Effector memory CD4-positive, alpha-beta T cell (primary cell): ENCODE results near the gene DNAJC25.

Experiments
- DNase-seq, 3 donors: peaks; one replicate each; pipeline ENCODE4 v3.0.0-alpha.2; 2020
- H3K27ac ChIP-seq: 2 replicates; pipeline ENCODE4 v1.7.0; 2013; ENCODE audit warnings: mild to moderate bottlenecking, low read length, moderate library complexity; ENCODE audit not compliant: insufficient read depth, poor library complexity, severe bottlenecking
- H3K27me3 ChIP-seq: replicated peaks from 2 replicates; pipeline ENCODE4 v1.7.0; 2013; ENCODE audit warnings: mild to moderate bottlenecking, low read length; ENCODE audit not compliant: insufficient read depth, control insufficient read depth, poor library complexity, severe bottlenecking
- H3K36me3 ChIP-seq: 2 replicates; pipeline ENCODE4 v1.7.0; 2013; ENCODE audit warnings: mild to moderate bottlenecking, low read length, moderate library complexity; ENCODE audit not compliant: control insufficient read depth, insufficient read depth
- H3K4me1 ChIP-seq: 2 replicates; pipeline ENCODE4 v1.7.0; 2013; ENCODE audit warnings: low read length, mild to moderate bottlenecking; ENCODE audit not compliant: control insufficient read depth, insufficient read depth, poor library complexity, severe bottlenecking
- H3K4me3 ChIP-seq: 2 replicates; pipeline ENCODE4 v1.7.0; 2013; ENCODE audit warnings: low read length, low read depth, mild to moderate bottlenecking; ENCODE audit not compliant: insufficient read depth, poor library complexity, severe bottlenecking
- H3K9me3 ChIP-seq: 2 replicates; pipeline ENCODE4 v1.7.0; 2013; ENCODE audit warnings: mild to moderate bottlenecking, low read length, moderate library complexity; ENCODE audit not compliant: control insufficient read depth
- total RNA-seq, 3 donors: gene quantifications; one replicate each; lab custom pipeline; 2026; lab: John Stamatoyannopoulos, UW

Gene DNAJC25
- 2.4 to 6.2 (median 3.7) reads per million in 3 donors for total RNA-seq

DNA sequence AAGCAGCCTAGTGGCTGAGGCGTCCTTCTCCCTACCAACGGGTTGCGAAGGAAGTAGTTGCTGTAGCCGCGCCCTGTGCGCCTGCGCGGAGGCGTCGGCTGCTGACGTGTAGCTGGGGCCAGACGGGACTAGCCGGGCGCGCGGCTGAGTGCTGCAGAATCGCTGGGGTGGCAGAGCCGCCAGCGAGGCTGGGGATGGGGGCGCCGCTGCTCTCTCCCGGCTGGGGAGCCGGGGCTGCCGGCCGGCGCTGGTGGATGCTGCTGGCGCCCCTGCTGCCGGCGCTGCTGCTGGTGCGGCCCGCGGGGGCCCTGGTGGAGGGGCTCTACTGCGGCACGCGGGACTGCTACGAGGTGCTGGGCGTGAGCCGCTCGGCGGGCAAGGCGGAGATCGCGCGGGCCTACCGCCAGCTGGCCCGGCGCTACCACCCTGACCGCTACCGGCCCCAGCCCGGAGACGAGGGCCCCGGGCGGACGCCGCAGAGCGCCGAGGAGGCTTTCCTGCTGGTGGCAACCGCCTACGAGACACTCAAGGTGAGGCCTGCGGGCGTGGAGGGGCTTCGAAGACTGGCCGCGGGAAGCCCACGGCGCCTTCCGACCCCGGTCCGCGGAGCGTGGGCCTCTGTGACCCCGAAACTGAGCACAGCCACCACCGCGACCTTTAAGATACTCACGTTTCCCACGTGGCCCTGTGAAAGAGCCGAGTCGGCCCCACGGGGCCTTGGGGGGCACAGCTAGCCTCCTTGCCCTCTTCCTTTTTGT lies at the start of gene DNAJC25:
DNAJC25 (plus strand) TSS at position 121 of the 758 bp plus-strand sequence; CDS start at position 195, 74 bp downstream.
- peak within 1 kb of the TSS; percentile 74 for H3K27ac ChIP-seq

DNA sequence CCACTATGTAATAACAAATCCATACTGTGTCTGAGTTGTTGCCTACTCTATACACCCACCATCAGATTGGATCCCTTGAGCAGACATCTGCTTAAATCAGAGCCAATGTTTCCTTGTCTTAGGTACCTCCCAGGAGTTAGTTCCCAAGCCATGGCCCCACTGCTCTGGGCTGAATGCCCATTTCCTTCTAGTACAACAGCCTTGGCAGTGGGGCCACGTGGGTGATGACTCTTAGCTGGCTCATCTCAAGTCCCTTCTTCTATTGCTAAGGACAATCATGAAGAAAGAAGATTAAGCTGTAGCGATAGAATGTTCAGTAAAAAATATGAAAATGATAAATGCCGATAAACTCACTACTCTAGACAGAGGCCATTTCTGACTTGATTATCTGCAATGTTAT lies 48.2 kb upstream of the DNAJC25 start:
- Histone ChIP-seq H3K4me3 (no peak overlapping the region), H3K4me1 (no peaks in the 10 kb centered on the region), H3K9me3 (no peaks in the 10 kb centered on the region), H3K27me3 (no peaks in the 10 kb centered on the region), H3K36me3 (no peaks in the 10 kb centered on the region), H3K27ac (no peak overlapping the region)
- no peak for DNase-seq

More for the DNA sequence above, at the start of gene DNAJC25:
- Histone ChIP-seq H3K36me3 (no peaks in the 10 kb centered on the region), H3K4me3 (peak within 1 kb of the TSS; percentile 89), H3K27me3 (no peaks in the 10 kb centered on the region), H3K4me1 (peaks cover 13% of the 10 kb centered on the region), H3K9me3 (no peaks in the 10 kb centered on the region)
- DNase-seq = peak; percentile 94 to 96 (median 95)

GRCh38 chr9:111586378-111586777 lies 44.8 kb upstream of the DNAJC25 start:
- H3K9me3 ChIP-seq = no peaks in the 10 kb centered on the region
- no peak overlapping the region for H3K4me3 ChIP-seq
- no peak for DNase-seq
- no peak overlapping the region for H3K27ac ChIP-seq
- no peaks in the 10 kb centered on the region for H3K36me3 ChIP-seq
- no peaks in the 10 kb centered on the region for H3K27me3 ChIP-seq
- H3K4me1 ChIP-seq = no peaks in the 10 kb centered on the region

GRCh38 chr9:111588846-111589245 lies 42.3 kb upstream of the DNAJC25 start:
- Histone ChIP-seq H3K4me1 (no peaks in the 10 kb centered on the region), H3K27ac (no peak overlapping the region), H3K4me3 (no peak overlapping the region), H3K9me3 (no peaks in the 10 kb centered on the region), H3K36me3 (no peaks in the 10 kb centered on the region), H3K27me3 (no peaks in the 10 kb centered on the region)
- DNase-seq = no peak

DNA sequence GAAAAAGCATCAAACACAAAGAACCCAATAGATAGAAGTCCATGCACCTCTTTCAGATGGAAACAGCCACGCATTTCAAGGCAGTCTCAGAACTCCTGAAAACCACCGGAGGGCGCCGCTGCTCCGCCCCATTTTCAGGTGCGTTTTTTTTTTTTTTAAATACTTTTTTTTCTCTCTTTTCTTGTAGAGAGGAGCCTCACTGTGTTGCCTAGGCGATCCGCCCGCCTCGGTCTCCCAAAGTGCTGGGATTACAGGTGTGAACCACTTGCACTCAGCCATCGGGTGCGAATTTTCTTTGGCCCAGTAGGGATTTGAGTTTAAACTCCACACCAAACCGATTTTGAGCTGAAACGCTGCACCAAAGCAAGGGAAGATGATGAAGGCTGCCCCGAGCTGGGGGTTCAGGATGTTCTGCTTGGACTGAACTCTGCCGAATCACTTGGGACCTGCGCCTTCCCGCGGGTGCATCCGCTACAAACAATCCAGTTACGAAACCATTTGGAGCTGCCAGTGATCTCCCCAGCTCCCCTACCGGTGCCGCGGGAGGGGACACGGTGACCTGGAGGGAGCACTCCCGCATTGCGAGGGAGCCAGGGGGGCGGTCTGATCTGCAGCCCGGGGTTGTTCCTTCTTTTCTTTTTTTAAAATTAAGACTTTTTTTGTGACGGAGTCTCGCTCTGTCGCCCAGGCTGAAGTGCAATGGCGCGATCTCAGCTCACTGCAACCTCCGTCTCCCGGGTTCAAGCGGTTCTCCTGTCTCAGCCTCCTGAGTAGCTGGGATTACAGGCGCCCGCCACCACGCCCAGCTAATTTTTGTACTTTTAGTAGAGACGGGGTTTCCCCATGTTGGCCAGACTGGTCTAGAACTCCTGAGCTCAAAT lies 33.0 kb upstream of the DNAJC25 start:
- Histone ChIP-seq H3K27me3 (peaks cover 10% of the 10 kb centered on the region), H3K36me3 (no peaks in the 10 kb centered on the region), H3K9me3 (no peaks in the 10 kb centered on the region), H3K27ac (no peak overlapping the region), H3K4me3 (peak overlapping the region; percentile 71), H3K4me1 (peaks cover 16% of the 10 kb centered on the region)
- DNase-seq = peak; percentile 16 to 38 (median 37)

GRCh38 chr9:111598733-111599091 lies 32.4 kb upstream of the DNAJC25 start:
- Histone ChIP-seq H3K36me3 (no peaks in the 10 kb centered on the region), H3K4me1 (peaks cover 16% of the 10 kb centered on the region), H3K27me3 (peaks cover 10% of the 10 kb centered on the region), H3K9me3 (no peaks in the 10 kb centered on the region), H3K4me3 (peak overlapping the region; percentile 71), H3K27ac (no peak overlapping the region)
- DNase-seq = no peak

GRCh38 chr9:111599092-111599954 lies 31.8 kb upstream of the DNAJC25 start, which contains the start of gene PTGR1:
Gene PTGR1, minus strand, starts transcription at chr9:111599647. Its CDS starts 2,225 bp downstream, at chr9:111597422.
- Histone ChIP-seq H3K4me1 (peaks cover 16% of the 10 kb centered on the region), H3K4me3 (peak within 1 kb of the TSS; percentile 71), H3K36me3 (no peaks in the 10 kb centered on the region), H3K27me3 (peaks cover 10% of the 10 kb centered on the region), H3K9me3 (no peaks in the 10 kb centered on the region), H3K27ac (no peak within 1 kb of the TSS)
- no peak for DNase-seq

GRCh38 chr9:111599955-111600343 lies 31.2 kb upstream of the DNAJC25 start:
- Histone ChIP-seq H3K4me3 (peak overlapping the region; percentile 71), H3K9me3 (no peaks in the 10 kb centered on the region), H3K27ac (no peak overlapping the region), H3K36me3 (no peaks in the 10 kb centered on the region), H3K4me1 (peaks cover 16% of the 10 kb centered on the region), H3K27me3 (peaks cover 10% of the 10 kb centered on the region)
- no peak for DNase-seq

- Histone ChIP-seq H3K9me3 (no peaks in the 10 kb centered on the region), H3K36me3 (no peaks in the 10 kb centered on the region), H3K27me3 (peaks cover 10% of the 10 kb centered on the region), H3K4me3 (no peak overlapping the region), H3K4me1 (peaks cover 16% of the 10 kb centered on the region), H3K27ac (no peak overlapping the region)
- DNase-seq = no peak
These were observed 29.7 kb upstream of the DNAJC25 start for GRCh38 chr9:111601237-111602018.
